Measurements from ENCODE around the gene SSBP3.

DNA sequence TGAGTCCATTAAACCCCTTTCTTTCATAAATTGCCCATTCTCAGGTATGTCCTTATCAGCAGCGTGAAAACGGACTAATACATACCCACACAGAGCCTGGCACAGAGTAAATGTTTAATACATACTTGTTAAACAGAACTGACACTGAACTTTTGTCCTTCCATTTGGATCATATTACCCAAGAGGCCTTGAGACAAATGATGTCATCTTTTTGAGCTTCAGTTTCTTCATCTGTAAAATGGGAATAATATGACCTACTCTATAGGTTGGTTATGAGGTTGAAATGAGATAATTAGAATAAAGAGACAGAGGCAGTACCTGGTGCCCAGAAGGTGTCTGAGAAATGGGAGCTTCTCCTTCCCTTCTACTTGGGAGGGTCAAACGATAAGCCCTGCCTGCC, 220.1 kb downstream of the SSBP3 start:
- no peak for TF ChIP-seq NFYB (CRISPR knock-in tag; conservative IDR thresholded peaks at IDR 0.05; ENCODE audit: low read depth)
- TF ChIP-seq, protein P1, sequence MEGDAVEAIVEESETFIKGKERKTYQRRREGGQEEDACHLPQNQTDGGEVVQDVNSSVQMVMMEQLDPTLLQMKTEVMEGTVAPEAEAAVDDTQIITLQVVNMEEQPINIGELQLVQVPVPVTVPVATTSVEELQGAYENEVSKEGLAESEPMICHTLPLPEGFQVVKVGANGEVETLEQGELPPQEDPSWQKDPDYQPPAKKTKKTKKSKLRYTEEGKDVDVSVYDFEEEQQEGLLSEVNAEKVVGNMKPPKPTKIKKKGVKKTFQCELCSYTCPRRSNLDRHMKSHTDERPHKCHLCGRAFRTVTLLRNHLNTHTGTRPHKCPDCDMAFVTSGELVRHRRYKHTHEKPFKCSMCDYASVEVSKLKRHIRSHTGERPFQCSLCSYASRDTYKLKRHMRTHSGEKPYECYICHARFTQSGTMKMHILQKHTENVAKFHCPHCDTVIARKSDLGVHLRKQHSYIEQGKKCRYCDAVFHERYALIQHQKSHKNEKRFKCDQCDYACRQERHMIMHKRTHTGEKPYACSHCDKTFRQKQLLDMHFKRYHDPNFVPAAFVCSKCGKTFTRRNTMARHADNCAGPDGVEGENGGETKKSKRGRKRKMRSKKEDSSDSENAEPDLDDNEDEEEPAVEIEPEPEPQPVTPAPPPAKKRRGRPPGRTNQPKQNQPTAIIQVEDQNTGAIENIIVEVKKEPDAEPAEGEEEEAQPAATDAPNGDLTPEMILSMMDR (IDR thresholded peaks at IDR 0.05), result no peak
- no peak for TF ChIP-seq TEAD4 (CRISPR knock-in tag; IDR thresholded peaks at IDR 0.05)

Measured in WTC11 (cell line).